Measurements from ENCODE around the gene CNTNAP2.
A peak's percentile ranks its signal among the peaks of the same experiment; 100 is the strongest.

Gene CNTNAP2

DNA sequence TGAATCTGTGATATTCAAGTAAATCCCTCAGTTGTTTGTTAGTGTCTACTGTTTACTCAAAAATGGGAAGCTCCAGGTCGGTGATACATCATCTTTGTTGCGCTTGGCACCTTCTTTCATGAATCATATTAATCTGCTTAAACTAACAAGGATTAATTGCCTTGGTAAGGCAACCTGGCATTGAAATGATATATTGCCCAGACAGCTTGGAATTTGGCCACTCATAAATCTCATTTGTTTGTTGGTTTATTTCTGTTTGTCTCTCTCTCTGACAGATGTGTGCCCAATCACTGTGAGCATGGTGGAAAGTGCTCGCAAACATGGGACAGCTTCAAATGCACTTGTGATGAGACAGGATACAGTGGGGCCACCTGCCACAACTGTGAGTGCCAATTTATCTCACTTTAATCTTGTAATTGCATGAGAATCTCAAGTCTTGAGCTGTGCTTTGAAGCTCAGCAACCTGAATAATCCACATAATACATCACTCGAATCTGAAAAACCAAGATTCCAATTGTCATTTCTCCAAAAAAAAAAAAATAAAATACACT, 1369.1 kb downstream of the CNTNAP2 start:
- ATAC-seq, result no peak
- no peak for DNase-seq

GRCh38 chr7:147492606-147493005, 1376.0 kb downstream of the CNTNAP2 start:
- ATAC-seq, result no peak
- DNase-seq, result no peak

DNA sequence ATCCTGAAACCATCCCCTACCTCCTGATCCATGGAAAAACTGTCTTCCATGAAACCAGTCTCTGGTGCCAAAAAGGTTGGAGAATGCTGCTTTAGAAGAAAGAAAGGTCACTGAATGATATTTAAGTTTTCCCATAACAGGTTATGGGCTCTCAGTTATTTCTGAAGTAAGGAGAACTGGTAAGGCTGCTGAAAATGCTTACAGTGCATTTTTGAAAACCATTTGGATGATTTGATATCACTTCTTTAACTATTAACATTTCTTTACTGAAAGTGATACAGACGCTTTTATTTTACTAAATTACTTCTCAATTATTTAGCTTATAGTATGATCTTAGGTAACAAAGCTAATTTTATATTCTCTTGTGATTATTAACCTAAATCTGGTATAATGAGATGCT, 1379.6 kb downstream of the CNTNAP2 start:
- ATAC-seq (no peak), DNase-seq (no peak)

GRCh38 chr7:147497246-147497645, 1380.6 kb downstream of the CNTNAP2 start:
- ATAC-seq, result no peak
- no peak for DNase-seq

- ATAC-seq (no peak), DNase-seq (no peak)
Measured at GRCh38 chr7:147498081-147498480, 1381.5 kb downstream of the CNTNAP2 start.

DNA sequence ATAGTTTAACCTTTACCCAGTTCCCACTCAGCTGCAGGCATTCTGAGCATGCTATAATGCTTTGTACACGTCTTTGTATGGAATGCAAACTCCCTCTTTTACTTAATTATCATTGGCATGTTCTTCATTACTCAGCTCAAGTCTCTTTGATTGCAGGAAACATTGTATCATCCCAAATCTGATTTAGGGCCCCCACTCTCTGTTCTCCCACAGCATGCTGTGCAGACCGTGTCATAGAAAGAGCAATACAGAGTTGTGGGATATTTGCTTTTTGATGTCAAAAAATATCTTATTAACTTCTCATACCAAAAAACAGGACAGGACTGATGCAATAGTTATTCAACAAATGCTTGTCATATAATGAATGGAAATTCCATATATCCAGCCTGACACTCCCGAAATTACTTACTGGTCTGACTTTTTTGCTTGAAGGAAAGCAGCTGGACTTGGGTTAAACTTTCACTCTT, 1392.5 kb downstream of the CNTNAP2 start:
- ATAC-seq, result no peak
- no peak for DNase-seq

DNA sequence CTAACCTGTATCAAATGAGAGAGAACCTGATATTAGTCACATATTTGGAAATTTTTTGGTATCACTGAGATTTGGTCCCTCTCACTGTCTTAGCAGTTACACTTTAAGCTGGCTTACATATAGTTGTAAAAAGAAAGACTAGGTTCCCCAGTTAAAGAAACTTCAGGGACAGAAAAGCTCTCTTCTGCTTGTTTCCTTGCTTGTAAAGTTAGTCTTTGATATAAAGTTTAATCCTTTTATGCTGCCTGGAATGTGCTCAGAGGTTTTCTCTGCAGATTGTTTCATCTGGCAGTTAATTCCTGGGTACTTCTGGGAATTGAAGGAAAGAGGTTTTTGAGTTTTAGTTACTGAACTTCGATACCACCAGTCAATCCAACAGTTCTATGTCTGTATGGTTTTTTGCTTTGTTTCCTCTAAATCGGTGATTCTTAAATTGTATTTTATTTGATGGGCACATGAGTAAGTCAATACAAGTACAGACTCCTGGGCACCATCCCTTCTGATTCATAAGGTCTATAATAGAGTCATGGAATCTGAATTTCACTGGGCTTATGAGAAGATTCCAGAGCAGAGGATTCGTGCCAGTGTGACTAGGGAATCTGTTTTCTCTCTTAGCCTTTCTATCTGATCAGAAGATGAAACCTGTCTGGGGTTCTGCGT, 1393.1 kb downstream of the CNTNAP2 start:
- no peak for DNase-seq
- no peak for ATAC-seq

DNA sequence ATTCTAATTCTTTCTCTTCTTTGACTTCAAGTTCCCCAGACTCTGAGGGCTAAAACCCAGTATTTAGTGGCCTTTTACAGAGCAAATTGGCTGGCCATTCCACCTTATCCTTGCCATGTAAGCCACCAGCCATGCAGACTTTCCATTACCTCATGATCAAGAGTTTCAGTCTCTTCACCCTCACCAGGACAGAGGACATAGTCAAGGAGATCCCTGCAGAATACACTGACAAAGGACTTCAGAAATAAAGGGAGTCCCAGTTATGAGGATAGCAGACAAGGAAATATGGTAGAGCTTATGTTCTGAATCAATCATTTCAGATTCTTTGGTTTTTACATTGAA, 1393.6 kb downstream of the CNTNAP2 start:
- DNase-seq (no peak), ATAC-seq (no peak)

DNA sequence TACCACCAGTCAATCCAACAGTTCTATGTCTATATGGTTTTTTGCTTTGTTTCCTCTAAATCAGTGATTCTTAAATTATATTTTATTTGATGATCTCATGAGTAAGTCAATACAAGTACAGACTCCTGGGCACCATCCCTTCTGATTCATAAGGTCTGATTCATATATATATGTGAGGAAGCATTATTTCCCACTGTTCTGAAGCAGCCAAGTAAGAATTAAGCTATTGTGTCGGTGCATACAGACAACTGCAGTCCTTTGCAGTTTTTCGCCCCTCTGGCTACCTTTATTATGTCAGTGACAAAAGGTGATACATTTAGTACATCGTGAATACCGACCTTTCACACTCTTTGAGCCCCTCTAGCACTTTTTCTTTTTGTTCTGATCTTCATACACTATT, 1394.3 kb downstream of the CNTNAP2 start:
- DNase-seq, result no peak
- ATAC-seq, result no peak

GRCh38 chr7:147513451-147513850, 1396.8 kb downstream of the CNTNAP2 start:
- ATAC-seq (no peak), DNase-seq (no peak)

- ATAC-seq, result no peak
Measured at GRCh38 chr7:147516391-147516790, 1399.8 kb downstream of the CNTNAP2 start.

GRCh38 chr7:147519062-147519461, 1402.5 kb downstream of the CNTNAP2 start:
- ATAC-seq (no peak), DNase-seq (no peak)

More at GRCh38 chr7:147516391-147516790, 1399.8 kb downstream of the CNTNAP2 start:
- no peak for DNase-seq

DNA sequence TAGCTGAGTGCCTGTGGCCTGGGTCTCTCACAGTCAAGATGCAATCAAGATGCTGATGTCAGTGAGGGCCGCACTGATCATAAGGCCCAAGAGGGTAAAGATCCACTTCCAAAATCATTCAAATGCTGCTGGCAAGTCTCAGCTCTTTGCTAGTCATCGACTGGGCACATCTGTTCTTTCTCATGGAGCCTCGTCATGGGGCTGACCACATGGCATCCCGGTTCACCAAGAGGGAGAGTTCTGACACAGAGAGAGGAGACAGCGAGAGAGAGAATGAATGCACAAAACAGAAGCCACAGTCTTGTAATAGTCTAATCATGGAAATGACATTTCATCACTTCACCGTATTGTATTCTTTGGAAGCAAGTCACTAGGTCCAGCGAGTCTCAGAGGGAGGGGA, 1406.5 kb downstream of the CNTNAP2 start:
- DNase-seq, result no peak
- ATAC-seq, result no peak

- ATAC-seq, result no peak
Measured at GRCh38 chr7:147524726-147525250, 1408.2 kb downstream of the CNTNAP2 start.

DNA sequence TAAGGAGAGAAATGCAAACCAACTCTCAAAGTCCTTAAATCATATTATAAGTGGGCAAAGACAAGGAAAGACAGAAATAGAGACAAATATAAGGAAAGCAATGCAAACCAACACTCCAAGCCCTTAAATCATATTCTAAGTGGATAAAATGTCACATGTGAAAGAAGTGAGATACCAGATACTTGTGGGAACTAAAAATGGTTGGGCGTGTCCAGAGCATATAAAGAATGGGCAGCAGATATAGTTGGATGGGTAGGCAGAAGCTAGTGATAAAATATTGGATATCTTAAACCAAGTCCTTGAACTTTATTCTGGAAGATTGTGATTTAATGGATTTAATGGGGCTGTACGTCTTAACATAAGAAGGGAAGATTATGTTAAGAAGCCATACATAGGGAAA, 1408.7 kb downstream of the CNTNAP2 start:
- no peak for ATAC-seq
- DNase-seq, result no peak

More at GRCh38 chr7:147524726-147525250, 1408.2 kb downstream of the CNTNAP2 start:
- no peak for DNase-seq

- no peak for DNase-seq
- no peak for ATAC-seq
Measured at GRCh38 chr7:147535701-147536111, 1419.1 kb downstream of the CNTNAP2 start.

DNA sequence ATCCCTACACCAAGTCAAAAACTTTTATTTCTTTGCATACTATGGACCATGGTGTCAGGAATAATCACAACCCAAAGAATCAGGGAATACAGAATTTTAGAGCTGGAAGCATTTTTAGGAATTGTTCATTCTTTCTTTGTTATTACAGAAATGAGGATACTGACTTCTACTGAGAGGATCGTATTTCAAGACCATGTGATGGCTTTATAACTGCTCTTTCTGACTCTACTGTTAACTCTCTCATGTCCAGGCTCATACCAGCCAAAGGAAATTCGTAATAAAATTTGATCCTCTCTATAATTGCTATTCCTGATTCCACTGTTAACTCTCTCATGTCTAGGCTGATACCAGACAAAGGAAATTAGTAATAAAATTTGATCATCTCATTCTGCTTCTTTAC, 1423.1 kb downstream of the CNTNAP2 start:
- ATAC-seq (no peak), DNase-seq (no peak)

DNA sequence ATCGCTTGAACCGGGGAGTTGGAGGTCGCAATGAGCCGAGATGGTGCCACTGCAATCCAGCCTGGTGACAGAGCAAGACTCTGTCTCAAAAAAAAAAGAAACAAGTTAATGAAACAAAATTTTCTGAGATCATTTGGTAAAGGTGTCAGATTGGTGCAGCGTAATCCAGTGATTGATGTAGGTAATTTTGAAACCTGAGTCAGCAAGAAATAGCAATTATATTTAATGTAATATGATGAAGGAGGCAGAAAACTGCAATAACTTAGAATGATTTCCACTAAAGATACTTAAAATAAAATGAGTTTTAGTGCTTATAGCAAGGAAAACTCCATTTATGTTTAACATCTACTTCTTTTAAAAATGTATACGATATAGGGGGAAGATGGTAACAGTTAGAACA, 1424.1 kb downstream of the CNTNAP2 start:
- ATAC-seq (no peak), DNase-seq (no peak)

DNA sequence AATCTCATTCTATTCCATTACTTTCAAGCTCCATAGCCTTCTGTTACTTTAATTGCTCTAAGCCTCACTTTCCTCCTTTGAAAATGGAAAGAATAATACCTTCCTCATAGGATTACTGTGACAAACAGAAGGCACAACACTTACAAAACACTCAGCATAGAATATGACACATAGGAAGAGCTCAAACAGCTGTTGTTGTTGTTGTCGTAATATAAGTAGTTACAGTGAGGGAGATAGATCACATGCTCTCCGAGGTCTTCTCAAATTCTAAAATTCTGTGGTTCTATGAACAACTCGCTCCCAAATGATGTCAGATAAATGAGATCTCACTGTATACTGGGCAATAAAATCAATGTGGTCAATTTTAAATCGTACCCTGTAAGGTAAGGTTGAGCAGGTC, 1424.7 kb downstream of the CNTNAP2 start:
- ATAC-seq (no peak), DNase-seq (no peak)

GRCh38 chr7:147547252-147547897, 1430.8 kb downstream of the CNTNAP2 start:
- DNase-seq (peak; percentile 9), ATAC-seq (no peak)

- ATAC-seq (no peak), DNase-seq (no peak)
Measured at GRCh38 chr7:147556317-147556716, 1439.7 kb downstream of the CNTNAP2 start.

DNA sequence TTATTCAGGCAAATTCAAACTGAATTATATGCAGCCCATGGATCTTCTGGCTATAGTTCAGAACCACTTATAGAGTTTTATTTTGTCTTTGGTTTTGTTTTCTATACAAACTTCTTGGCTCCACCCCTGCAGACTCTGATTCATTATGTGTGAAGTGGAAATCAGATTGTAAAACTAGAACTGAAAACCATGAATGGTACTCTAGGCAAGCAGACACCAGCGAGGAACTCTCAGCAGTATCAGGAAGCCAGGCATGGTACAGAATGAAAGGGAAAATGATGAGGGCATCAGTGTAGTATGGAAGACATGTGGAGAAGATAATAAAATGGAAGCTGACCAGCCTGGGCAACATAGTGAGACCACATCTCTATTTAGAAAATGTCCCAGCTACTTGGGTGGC, 1447.1 kb downstream of the CNTNAP2 start:
- ATAC-seq, result no peak
- DNase-seq, result no peak

DNA sequence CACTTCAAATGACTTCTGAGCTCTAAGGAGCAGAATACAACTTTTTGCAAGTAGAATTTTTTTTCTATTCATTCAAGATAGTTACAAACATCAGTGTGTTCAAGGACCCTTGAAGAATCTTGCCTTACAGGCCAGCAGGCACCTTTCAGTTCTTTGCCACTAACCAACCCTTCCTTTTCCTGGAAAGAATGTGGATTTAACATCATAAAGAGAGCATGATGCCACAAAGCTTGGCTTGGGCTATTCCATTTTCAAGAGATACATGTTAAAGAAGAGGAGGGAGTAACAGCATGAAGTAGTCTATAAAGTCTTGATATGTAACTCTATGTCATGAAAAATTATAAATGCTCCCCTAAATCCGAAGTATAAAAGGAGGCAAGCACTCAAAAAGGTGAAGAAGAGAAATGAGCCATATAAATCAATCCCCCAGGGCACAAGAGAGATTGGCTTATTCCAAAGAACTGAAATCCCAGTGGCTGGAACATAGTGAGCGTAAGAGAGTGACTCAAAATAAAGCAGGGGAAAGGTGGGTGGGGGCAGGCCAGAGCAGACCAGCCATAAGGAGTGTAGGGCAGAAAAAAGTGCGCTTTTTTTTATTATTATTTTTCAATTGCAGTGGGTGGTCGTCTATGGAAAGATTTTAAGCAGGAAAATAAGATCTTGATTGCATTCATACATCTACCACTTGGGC, 1448.3 kb downstream of the CNTNAP2 start:
- ATAC-seq (no peak), DNase-seq (no peak)
